GM12891 (cell line): ENCODE data around the gene METAP1D.

Source experiments
- DNase-seq: peaks from one replicate; pipeline ENCODE4 v3.0.0; 2011; ENCODE audit warnings: low spot score; ENCODE audit not compliant: insufficient read length
- FAIRE-seq: peaks from 2 replicates; lab custom pipeline; 2011; peaks lifted over from hg19 to GRCh38; lab: Jason Lieb, UNC
- PAX5 ChIP-seq: IDR thresholded peaks from 2 replicates; pipeline ENCODE4 v1.6.1; 2011; ENCODE audit warnings: low read length, moderate library complexity, mild to moderate bottlenecking; ENCODE audit not compliant: insufficient read depth, severe bottlenecking
- POLR2A ChIP-seq: IDR thresholded peaks from 2 replicates; pipeline ENCODE4 v1.6.1; 2011; ENCODE audit warnings: low read depth, low read length, control low read depth
- POLR2AphosphoS5 ChIP-seq: IDR thresholded peaks from 2 replicates; pipeline ENCODE4 v1.6.1; 2011; ENCODE audit warnings: low read depth, low read length, control low read depth
- POU2F2 ChIP-seq: IDR thresholded peaks from 2 replicates; pipeline ENCODE4 v1.6.1; 2011; ENCODE audit warnings: low read depth, mild to moderate bottlenecking, control low read depth, low read length, moderate library complexity
- SPI1 ChIP-seq: IDR thresholded peaks from 2 replicates; pipeline ENCODE4 v1.6.1; 2011; ENCODE audit warnings: low read depth, low read length, control low read depth
- TAF1 ChIP-seq: IDR thresholded peaks from 2 replicates; pipeline ENCODE4 v1.6.1; 2011; ENCODE audit warnings: low read depth, low read length, control low read depth

The METAP1D gene

GRCh38 chr2:172084395-172084644 is 84.6 kb downstream of the METAP1D start:
- no peak for FAIRE-seq
- no peak for DNase-seq
- no peak for TF ChIP-seq POLR2AphosphoS5
- no peak for TF ChIP-seq PAX5
- TF ChIP-seq SPI1: no peak
- no peak for TF ChIP-seq POLR2A
- TF ChIP-seq TAF1: no peak
- TF ChIP-seq POU2F2: no peak

DNA sequence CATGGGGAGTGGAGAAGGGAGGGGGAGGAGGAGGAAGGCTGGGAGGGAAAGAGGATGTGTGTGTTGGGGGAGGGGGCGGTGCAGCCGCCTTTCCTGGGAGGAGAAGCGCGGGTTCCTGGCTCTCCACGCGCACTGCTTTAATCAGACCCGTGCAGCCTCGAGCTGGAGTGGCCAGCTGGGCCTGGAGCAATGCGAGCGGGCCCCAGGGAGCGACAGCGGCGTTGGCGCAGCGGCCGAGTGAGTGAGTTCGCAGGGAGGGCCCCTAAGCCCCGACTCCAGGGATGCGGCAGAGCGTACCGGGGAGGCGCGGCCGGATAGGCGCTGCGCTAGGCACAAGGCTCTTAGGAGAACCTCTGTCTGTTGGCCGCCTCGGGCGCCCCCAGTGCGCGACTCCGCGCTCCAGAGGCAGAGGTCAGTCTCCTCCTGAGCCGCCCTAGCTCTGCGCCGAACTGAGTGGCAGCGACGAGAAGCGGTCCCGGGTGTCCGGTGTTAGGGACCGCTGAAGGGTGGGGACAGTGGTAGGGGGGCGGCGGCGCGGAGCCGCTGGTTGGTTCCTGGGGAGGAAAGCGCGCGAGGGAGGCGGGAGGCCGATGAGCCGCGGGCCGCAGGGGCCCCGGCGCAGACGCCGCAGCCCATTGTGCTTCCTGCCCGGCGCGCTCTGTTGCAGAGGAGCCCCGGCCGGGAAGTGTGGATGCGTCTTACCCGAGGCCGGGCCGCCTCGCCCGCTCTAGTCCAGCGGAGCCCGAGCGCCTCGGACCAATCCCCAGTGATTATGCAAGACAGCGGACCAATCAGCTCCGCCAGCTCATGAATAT is 85.1 kb downstream of the METAP1D start:
- FAIRE-seq: peak; percentile 74
- DNase-seq: no peak
- TF ChIP-seq POU2F2: peak; percentile 99
- no peak for TF ChIP-seq TAF1
- no peak for TF ChIP-seq POLR2AphosphoS5
- TF ChIP-seq SPI1: no peak
- TF ChIP-seq POLR2A: no peak

DNA sequence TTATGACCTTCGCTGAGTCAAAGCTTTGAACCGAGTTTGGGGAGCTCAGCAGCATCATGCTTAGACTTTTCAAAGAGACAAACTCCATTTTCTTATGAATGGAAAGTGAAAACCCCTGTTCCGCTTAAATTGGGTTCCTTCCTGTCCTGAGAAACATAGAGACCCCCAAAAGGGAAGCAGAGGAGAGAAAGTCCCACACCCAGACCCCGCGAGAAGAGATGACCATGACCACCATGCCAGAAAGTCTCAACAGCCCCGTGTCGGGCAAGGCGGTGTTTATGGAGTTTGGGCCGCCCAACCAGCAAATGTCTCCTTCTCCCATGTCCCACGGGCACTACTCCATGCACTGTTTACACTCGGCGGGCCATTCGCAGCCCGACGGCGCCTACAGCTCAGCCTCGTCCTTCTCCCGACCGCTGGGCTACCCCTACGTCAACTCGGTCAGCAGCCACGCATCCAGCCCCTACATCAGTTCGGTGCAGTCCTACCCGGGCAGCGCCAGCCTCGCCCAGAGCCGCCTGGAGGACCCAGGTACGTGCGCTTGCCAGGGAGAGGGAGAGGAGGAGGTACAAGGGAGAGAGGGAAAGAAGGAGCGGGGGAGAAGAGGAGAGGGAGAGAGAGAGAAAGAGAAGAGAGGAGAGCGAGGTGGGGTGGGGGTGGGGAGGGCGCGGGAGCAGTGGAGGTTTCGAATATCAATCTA is 85.9 kb downstream of the METAP1D start, which contains the start of gene DLX1:
Gene DLX1, plus strand, starts transcription at position 48 of the 700 bp plus-strand sequence. Its CDS starts 171 bp downstream, at position 219.
- TF ChIP-seq POLR2AphosphoS5: no peak
- TF ChIP-seq PAX5: no peak
- TF ChIP-seq TAF1: no peak
- TF ChIP-seq POU2F2: no peak
- FAIRE-seq (peak; percentile 20), DNase-seq (no peak)

- FAIRE-seq (peak; percentile 26), DNase-seq (no peak)
- TF ChIP-seq TAF1: no peak
- TF ChIP-seq PAX5: no peak
- no peak for TF ChIP-seq SPI1
- TF ChIP-seq POLR2AphosphoS5: no peak
- no peak for TF ChIP-seq POU2F2
- no peak for TF ChIP-seq POLR2A
Observed at GRCh38 chr2:172086241-172087206, 86.8 kb downstream of the METAP1D start.

DNA sequence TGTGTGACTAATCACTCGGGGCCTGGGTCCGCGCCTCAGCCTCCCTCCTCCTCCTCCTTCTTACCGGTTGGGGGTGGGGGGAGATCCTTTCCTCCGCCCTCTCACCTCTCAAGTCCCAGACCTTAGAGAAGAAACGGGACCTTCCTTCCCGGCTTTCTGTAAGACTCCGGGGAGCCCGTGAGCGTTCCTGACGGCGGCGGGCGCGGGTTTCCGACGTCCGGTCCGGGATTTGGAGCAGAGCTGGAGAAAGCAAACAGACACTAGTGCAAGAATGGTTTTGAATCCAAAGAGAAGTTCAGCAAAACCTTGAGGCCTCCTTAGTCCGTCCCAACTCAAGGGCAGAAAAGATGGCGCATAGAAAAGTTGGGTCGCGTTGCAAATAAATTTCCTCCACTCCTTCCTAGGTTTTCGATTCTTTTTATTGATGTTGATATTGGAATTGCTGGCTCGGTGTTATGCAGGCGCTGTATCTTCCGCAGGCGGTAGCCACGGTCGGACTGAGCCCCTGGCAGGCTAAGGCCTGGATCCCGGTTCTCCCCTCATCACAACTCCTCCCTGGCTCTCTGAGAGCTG is 87.5 kb downstream of the METAP1D start:
- DNase-seq (no peak), FAIRE-seq (no peak)
- TF ChIP-seq PAX5 (no peak), POU2F2 (no peak), SPI1 (no peak), POLR2A (no peak), TAF1 (no peak), POLR2AphosphoS5 (no peak)

GRCh38 chr2:172087780-172088244 is 88.1 kb downstream of the METAP1D start:
- DNase-seq (no peak), FAIRE-seq (no peak)
- no peak for TF ChIP-seq TAF1
- no peak for TF ChIP-seq POLR2A
- no peak for TF ChIP-seq POLR2AphosphoS5
- TF ChIP-seq SPI1: no peak
- no peak for TF ChIP-seq POU2F2
- no peak for TF ChIP-seq PAX5

DNA sequence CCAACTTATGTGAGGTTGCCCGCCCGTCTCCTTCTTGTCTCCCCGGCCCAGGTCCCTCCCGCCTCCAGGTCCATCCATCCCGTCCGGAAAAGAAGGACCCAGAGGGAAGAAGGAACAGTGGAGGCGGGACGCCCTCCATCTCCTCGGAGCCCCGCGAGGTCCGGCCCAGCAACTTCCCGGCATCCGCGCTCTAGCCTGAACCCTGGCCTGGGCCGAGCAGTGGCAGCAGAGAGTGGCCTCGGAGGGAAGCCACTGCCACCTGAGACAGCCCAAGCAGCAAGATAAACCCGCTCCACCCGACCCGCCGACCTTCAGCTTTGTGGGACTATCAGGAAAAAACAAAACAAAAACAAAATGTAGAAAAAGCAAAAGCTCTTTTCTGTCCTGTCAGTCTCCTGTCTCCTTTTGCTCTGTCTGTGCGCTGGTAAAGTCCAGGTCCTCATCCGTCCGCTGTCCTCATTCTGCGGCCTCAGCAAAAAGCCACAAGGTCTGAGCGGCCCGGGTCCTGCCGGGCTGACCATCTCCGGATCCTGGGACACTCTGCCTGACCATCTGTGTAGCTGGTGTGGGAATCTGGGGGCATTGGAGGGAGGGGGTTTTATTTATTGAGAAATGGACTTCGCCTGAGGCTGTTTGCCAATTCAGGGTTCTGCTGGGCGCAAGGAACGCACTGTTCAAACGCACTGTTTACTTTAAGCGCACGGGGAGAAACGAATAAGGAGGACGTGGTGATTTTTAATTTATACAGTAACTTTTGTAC is 88.7 kb downstream of the METAP1D start:
- DNase-seq (no peak), FAIRE-seq (no peak)
- TF ChIP-seq POLR2AphosphoS5: no peak
- no peak for TF ChIP-seq POU2F2
- TF ChIP-seq PAX5: no peak
- TF ChIP-seq TAF1: no peak

DNA sequence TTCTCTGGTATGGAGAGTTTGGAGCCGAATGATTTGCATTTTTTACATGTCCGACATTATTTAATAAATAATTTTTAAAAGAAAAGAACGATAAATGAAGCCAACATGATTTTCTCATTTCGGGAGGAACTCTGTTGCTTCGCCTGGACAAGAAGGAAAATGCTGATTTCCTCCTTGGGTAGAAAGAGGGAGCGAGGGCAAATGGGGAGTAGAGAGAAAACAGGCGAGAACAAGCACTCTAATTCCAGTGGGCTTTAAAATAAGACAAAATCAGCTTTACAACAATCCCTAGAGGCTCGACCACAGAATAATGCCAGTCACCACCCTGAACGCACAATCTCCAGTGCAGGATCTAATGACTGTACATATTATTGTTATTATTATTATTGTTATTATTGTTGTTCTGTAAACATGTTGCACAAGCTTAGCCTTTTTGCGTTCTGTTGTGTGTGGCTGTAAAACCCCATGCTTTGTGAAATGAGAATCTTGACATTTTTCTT is 89.3 kb downstream of the METAP1D start:
- DNase-seq (no peak), FAIRE-seq (no peak)
- TF ChIP-seq POU2F2 (no peak), POLR2AphosphoS5 (no peak), TAF1 (no peak), PAX5 (no peak), SPI1 (no peak), POLR2A (no peak)
